Testis (tissue), 3 donors: ENCODE results near the gene KCNQ1. TPM values are rescaled to one million over a fixed set of nuclear protein-coding genes. Genes with fewer than 3 reads are reported as not detected.

Experiments used
- DNase-seq: peaks from one replicate; pipeline ENCODE4 v3.0.0-alpha.2; 2019
- H3K27ac ChIP-seq, 2 donors: fragments of 200-600 bp; sonication (generic); one replicate each; pipeline ENCODE4 v1.5.1; 2019
- H3K27me3 ChIP-seq: fragments of 200-600 bp; sonication (generic); one replicate; pipeline ENCODE4 v1.5.1; 2019
- H3K36me3 ChIP-seq: fragments of 200-600 bp; sonication (generic); one replicate; pipeline ENCODE4 v1.5.1; 2017; ENCODE audit warnings: low read depth; ENCODE audit errors: missing control alignments
- H3K4me1 ChIP-seq: fragments of 200-600 bp; sonication (generic); one replicate; pipeline ENCODE4 v1.5.1; 2019
- H3K4me3 ChIP-seq, 2 donors: fragments of 200-600 bp; sonication (generic); one replicate each; pipeline ENCODE4 v1.5.1; 2017 to 2019
- H3K9me3 ChIP-seq: fragments of 200-600 bp; sonication (generic); one replicate; pipeline ENCODE4 v1.5.1; 2017
- POLR2A ChIP-seq: fragments of 450-650 bp; IDR thresholded peaks from one replicate; pipeline ENCODE4 v1.6.1; 2017; ENCODE audit warnings: antibody characterized with exemption, mild to moderate bottlenecking, moderate library complexity
- WGBS, 2 donors: methylation state at CpG; one replicate each; pipeline ENCODE4 v1.1.5; 2018; 5-methylcytosine and 5-hydroxymethylcytosine counted together
- intact Hi-C: fragments of 100-400 bp; cut with DNase I; formaldehyde crosslinking; loops from one replicate; pipeline ENCODE4 v1.15.1; 2023; ENCODE audit warnings: low total_unique reads
- polyA plus RNA-seq: library from polyadenylated mRNA; stranded (reverse); fragments of 350-450 nt; fragmentation: Illumina TruSeq; extraction: RNeasy Lipid Tissue Mini Kit (QIAGEN cat#74804); gene quantifications from one replicate; pipeline ENCODE4 v1.2.3, GENCODE V29; 2014; ENCODE audit warnings: low read depth, low replicate concordance; ENCODE audit not compliant: insufficient read depth
- total RNA-seq, 2 donors: library from RNA; depleted of rRNA; stranded (reverse); fragments of >200 nt; gene quantifications; one replicate each; pipeline ENCODE4 v1.2.3, GENCODE V29; 2016
- TF ChIP-seq, protein P1 (sequence below), 3 experiments: fragments of 450-650 bp in 2 of 3; fragments of 200-600 bp in 1 of 3; sonication (generic) in 1 of 3; IDR thresholded peaks; one replicate each; pipeline ENCODE4 v1.5.1; 2016 to 2019; ENCODE audit warnings: antibody characterized with exemption in 3 of 3, mild to moderate bottlenecking in 2 of 3, moderate library complexity in 1 of 3

The KCNQ1 gene
- total and polyA plus RNA-seq, 3 donors from 2014 or later = 6.0 to 24.2 (median 12.8) TPM

DNA sequence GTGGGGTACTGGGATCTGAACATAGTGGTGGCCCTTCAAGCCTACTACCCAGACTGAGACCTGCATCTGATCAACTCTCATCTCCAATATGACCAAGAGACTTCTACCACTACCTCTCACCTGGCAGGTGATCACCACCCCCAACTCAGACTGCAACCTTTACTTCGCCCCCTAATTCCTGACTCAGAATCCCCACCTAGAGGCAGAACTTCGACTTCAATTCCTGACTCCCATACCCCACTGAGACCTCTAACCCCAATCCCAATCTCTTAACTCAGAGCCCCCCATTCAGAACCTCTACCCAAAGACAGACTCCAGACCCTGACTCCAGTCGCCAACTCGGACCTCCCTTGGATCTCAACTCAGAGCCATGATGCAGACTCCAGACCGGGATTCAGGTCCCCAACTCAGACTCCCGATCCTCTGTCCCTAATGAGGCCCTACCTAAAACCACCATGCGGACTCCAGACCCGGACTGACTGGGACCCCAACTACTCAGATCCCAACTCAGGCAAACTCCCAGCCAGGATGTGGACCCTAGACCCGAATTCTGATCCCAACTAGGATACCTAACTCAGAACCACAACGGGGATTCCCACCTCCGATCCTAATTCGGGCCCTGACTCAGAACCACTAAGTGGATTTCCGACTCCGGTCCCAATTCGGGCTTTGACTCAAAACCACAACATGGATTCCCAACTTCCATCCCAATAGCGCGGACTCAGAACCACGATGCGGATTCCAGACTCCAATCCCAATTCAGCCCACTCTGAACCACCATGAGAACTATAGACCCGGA, 253.8 kb downstream of the KCNQ1 start:
- Histone ChIP-seq H3K27me3 (no peaks in the 10 kb centered on the region), H3K36me3 (no peaks in the 10 kb centered on the region), H3K4me1 (peaks cover under 1% of the 10 kb centered on the region), H3K9me3 (no peaks in the 10 kb centered on the region), H3K4me3 (peak overlapping the region; percentile 73 to 87), H3K27ac (no peak overlapping the region)
- no peak for TF ChIP-seq POLR2A
- TF ChIP-seq, protein P1, sequence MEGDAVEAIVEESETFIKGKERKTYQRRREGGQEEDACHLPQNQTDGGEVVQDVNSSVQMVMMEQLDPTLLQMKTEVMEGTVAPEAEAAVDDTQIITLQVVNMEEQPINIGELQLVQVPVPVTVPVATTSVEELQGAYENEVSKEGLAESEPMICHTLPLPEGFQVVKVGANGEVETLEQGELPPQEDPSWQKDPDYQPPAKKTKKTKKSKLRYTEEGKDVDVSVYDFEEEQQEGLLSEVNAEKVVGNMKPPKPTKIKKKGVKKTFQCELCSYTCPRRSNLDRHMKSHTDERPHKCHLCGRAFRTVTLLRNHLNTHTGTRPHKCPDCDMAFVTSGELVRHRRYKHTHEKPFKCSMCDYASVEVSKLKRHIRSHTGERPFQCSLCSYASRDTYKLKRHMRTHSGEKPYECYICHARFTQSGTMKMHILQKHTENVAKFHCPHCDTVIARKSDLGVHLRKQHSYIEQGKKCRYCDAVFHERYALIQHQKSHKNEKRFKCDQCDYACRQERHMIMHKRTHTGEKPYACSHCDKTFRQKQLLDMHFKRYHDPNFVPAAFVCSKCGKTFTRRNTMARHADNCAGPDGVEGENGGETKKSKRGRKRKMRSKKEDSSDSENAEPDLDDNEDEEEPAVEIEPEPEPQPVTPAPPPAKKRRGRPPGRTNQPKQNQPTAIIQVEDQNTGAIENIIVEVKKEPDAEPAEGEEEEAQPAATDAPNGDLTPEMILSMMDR (IDR thresholded peaks at IDR 0.05) = no peak
- 38 to 48% methylated on average over 17 to 20 of the region's 20 CpGs for WGBS, 2 donors
- DNase-seq = no peak
- intact Hi-C loops = no loop called here

DNA sequence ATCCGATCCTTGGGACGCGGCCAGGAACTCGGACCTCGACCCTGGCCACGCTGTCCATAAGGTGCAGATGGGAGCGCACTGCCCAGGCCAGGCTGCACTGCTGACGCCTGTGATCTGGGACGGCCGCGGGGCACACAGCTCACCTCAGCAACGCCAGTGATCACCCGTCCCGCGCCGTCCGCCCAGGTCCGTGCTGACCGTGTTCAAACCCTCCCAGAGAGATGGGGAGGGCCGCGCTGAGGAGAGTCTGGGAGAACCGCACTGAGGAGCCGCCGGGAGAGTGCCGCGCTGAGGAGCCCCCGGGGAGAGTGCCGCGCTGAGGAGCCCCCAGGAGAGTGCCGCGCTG, 254.3 kb downstream of the KCNQ1 start:
- intact Hi-C loops = no loop called here
- peak overlapping the region; percentile 73 to 87 for H3K4me3 ChIP-seq
- TF ChIP-seq, protein P1 (IDR thresholded peaks at IDR 0.05) = no peak
- no peaks in the 10 kb centered on the region for H3K27me3 ChIP-seq
- H3K27ac ChIP-seq = peak overlapping the region; percentile 26 to 89
- 35 to 65% methylated on average over 12 to 31 of the region's 31 CpGs for WGBS, 2 donors
- no peaks in the 10 kb centered on the region for H3K36me3 ChIP-seq
- peak; percentile 28 for DNase-seq
- H3K4me1 ChIP-seq = peaks cover 2% of the 10 kb centered on the region
- no peaks in the 10 kb centered on the region for H3K9me3 ChIP-seq

DNA sequence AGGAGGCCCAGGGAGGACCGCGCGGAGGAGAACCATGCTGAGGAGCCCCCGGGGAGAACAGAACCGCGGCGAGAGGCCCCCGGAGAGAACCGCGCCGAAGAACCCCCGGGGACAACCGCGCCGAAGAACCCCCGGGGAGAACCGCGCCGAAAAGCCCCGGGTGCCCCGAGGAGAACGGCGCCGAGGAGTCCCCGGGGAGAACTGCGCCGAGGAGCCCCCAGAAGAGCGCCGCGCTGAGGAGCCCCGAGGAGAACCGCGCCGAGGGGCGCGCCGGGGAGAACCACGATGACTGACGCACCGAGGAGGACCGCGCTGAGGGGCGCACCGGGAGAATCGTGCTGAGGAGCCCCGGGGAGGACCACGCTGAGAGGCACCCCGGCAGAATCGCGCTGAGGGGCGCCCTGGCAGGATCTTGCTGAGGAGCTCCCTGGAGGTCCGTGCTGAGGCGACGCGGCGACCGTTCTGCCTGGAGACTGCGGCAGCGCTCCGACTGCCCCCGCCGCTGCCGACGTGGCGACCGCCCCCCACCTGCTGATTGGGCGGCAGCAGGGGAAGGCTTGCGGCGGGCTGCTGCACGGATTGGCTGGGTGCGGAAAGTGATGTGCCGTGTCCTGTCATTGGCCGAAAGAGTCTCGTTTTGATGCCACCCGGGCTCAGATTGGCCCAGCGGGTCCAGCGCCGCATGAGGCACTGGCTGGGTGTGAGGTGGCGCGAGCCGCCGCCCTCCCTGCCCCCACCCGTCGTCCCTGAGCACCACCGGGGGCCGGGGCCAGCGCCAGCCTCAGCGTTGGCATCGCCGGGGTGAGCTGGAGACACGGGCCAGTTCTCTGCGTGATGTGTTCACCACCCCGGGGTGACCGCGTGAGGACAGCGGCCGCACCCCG, 255.0 kb downstream of the KCNQ1 start, which contains the start of gene KCNQ1OT1:
Gene KCNQ1OT1 (minus strand): TSS at position 464 of the 884 bp plus-strand sequence.
- Histone ChIP-seq H3K4me3 (peak within 1 kb of the TSS; percentile 73 to 87), H3K36me3 (no peaks in the 10 kb centered on the region), H3K27ac (peak within 1 kb of the TSS; percentile 89 to 90), H3K27me3 (no peaks in the 10 kb centered on the region), H3K9me3 (no peaks in the 10 kb centered on the region), H3K4me1 (peaks cover 2% of the 10 kb centered on the region)
- peak; percentile 95 for DNase-seq
- intact Hi-C loops = no loop called here
- TF ChIP-seq, protein P1 (IDR thresholded peaks at IDR 0.05) = no peak
- TF ChIP-seq POLR2A = peak; percentile 52
- WGBS, 2 donors = 56 to 60% methylated on average over 33 to 97 of the region's 98 CpGs

DNA sequence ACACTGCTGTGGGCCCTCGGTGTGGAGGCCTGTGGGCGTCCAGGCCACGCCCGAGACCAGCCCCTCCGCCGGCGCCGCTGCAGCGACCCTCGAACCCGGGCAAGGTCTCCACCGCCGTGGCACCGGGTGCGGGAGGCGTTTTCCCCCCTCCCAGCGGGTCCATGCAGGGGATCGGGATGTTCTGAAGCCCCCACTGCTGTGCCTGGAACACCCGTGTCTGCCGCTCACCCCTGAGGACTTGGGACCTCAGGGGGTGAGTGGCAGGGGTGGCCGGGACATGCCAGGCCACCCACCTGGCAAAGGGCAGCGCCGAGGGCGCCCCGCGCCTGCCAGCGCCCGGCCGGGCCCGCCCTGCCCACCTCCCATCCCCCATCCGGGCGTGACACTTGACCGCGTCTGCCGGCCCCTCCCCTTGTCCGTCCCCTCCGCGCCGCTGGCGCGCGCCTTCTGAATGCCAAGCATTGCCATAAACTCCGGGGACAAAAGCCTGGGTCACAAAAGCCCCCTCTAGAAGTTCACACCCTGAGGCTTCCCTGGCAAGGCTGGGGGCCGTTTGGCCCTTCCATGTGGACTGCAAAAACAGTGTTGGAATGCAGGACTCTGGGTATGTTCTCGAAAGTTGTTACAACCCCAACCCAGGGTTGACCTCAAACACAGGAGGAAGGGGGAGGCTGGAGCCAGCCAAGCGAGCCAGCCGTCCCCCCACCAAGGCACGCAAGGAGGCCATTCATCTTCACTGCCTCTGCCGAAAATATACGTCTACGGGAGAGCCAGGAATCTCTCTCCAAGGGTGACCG, 255.8 kb downstream of the KCNQ1 start:
- intact Hi-C loops = no loop called here

More for the DNA sequence above, 255.8 kb downstream of the KCNQ1 start:
- H3K36me3 ChIP-seq = no peaks in the 10 kb centered on the region
- no peaks in the 10 kb centered on the region for H3K27me3 ChIP-seq
- peak overlapping the region; percentile 73 to 87 for H3K4me3 ChIP-seq
- DNase-seq = peak; percentile 68
- peaks cover 2% of the 10 kb centered on the region for H3K4me1 ChIP-seq
- no peaks in the 10 kb centered on the region for H3K9me3 ChIP-seq
- no peak for TF ChIP-seq POLR2A
- TF ChIP-seq, protein P1 (IDR thresholded peaks at IDR 0.05) = no peak
- H3K27ac ChIP-seq = peak overlapping the region; percentile 89 to 90
- WGBS, 2 donors = 47 to 59% methylated on average over 33 to 38 of the region's 52 CpGs
